Karpas-422 (cell line): ENCODE results near the gene AASDHPPT. TPM values are rescaled to one million over a fixed set of nuclear protein-coding genes. Genes with fewer than 3 reads are reported as not detected.

Source experiments
- DNase-seq: peaks from one replicate; pipeline ENCODE4 v3.0.0-alpha.2; 2015
- H2AFZ ChIP-seq: fragments of 200-600 bp; sonication (generic); 2 replicates; pipeline ENCODE4 v1.6.1; 2014; ENCODE audit warnings: antibody characterized with exemption, low read length, mixed read lengths
- H3K27ac ChIP-seq: fragments of 200-600 bp; sonication (generic); 2 replicates; pipeline ENCODE4 v1.5.1; 2014; ENCODE audit warnings: mild to moderate bottlenecking, low read length, moderate library complexity
- H3K27me3 ChIP-seq: fragments of 200-600 bp; sonication (generic); 2 replicates; pipeline ENCODE4 v1.6.1; 2014; ENCODE audit warnings: low read length, mixed read lengths
- H3K36me3 ChIP-seq: fragments of 200-600 bp; sonication (generic); 2 replicates; pipeline ENCODE4 v1.6.1; 2014; ENCODE audit warnings: low read length, mixed read lengths; ENCODE audit not compliant: insufficient read depth
- H3K4me1 ChIP-seq: fragments of 200-600 bp; sonication (generic); 2 replicates; pipeline ENCODE4 v1.6.1; 2014; ENCODE audit warnings: mild to moderate bottlenecking, low read length, mixed read lengths
- H3K4me2 ChIP-seq: fragments of 200-600 bp; sonication (generic); 2 replicates; pipeline ENCODE4 v1.6.1; 2014; ENCODE audit warnings: low read length, low read depth, mild to moderate bottlenecking; ENCODE audit not compliant: poor library complexity, severe bottlenecking
- H3K4me3 ChIP-seq: fragments of 200-600 bp; sonication (generic); 2 replicates; pipeline ENCODE4 v1.5.1; 2014; ENCODE audit warnings: mild to moderate bottlenecking, antibody characterized with exemption, low read length, mixed read lengths
- H3K79me2 ChIP-seq: fragments of 200-600 bp; sonication (generic); 2 replicates; pipeline ENCODE4 v1.6.1; 2014; ENCODE audit warnings: mild to moderate bottlenecking, low read length, mixed read lengths
- H3K9ac ChIP-seq: fragments of 200-600 bp; sonication (generic); 2 replicates; pipeline ENCODE4 v1.6.0; 2014; ENCODE audit warnings: low read length
- H3K9me2 ChIP-seq: fragments of 200-600 bp; sonication (generic), shearing (Covaris generic); replicated peaks from 2 replicates; pipeline ENCODE4 v1.6.0; 2014; ENCODE audit warnings: mild to moderate bottlenecking, low read length, moderate library complexity; ENCODE audit not compliant: insufficient read depth
- H3K9me3 ChIP-seq: fragments of 300-700, 200-600 bp; sonication (generic); 2 replicates; pipeline ENCODE4 v1.6.1; 2014; ENCODE audit warnings: low read length, mixed read lengths
- H4K20me1 ChIP-seq: fragments of 200-600 bp; sonication (generic); 2 replicates; pipeline ENCODE4 v1.6.1; 2014; ENCODE audit warnings: mild to moderate bottlenecking, antibody characterized with exemption, low read length, low read depth; ENCODE audit not compliant: insufficient read depth
- total RNA-seq: library from RNA; depleted of rRNA; stranded (reverse); fragments of >200 nt; shearing (Covaris generic); gene quantifications from 2 replicates; pipeline ENCODE4 v1.2.3, GENCODE V29; 2014; ENCODE audit warnings: low replicate concordance; rRNA removed

The AASDHPPT gene, protein sequence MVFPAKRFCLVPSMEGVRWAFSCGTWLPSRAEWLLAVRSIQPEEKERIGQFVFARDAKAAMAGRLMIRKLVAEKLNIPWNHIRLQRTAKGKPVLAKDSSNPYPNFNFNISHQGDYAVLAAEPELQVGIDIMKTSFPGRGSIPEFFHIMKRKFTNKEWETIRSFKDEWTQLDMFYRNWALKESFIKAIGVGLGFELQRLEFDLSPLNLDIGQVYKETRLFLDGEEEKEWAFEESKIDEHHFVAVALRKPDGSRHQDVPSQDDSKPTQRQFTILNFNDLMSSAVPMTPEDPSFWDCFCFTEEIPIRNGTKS
- 127 and 222 TPM in 2 replicates for total RNA-seq

DNA sequence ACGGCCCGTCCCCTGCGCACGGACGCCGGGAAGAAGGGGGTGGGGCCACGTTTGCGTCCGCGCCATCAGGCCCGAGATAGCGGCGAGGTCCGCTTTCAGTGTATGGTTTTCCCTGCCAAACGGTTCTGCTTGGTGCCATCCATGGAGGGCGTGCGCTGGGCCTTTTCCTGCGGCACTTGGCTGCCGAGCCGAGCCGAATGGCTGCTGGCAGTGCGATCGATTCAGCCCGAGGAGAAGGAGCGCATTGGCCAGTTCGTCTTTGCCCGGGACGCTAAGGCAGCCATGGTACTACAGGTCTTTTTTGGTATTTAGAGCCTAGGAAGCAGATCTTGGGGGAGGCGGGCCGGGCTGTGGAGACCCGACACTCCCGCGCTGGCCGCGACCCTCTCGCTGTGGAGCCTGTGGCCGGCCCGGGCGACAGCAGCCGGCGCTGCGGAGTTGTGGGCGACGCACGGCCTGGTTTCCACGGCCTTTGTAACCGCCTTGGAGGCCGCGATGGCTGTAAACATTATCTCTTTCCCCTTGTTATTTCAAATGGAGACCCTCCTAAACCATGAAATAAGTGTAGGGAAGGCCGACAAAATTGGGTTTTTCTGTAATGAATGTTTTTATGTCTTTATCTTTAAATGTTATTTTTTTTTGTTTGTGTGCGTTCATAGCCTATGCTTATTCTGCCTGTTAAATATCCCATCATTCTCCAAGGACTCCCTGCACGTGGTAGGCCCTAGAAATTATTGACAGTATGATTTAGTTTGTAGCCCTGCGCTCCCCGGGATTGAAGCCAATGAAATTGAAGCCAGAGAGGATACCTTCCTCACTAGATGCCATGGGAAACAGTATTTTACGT is at the start of gene AASDHPPT:
Gene AASDHPPT (plus strand): TSS at position 54 of the 847 bp plus-strand sequence. CDS start 49 bp downstream, at position 103.
- Histone ChIP-seq H3K4me3 (peak within 1 kb of the TSS; percentile 88), H3K27ac (peak within 1 kb of the TSS; percentile 71), H3K27me3 (no peaks in the 10 kb centered on the region), H3K4me2 (peak within 1 kb of the TSS; percentile 97), H3K9me3 (no peaks in the 10 kb centered on the region), H3K36me3 (peaks cover 34% of the 10 kb centered on the region), H2AFZ (peak within 1 kb of the TSS; percentile 94), H3K4me1 (peaks cover 50% of the 10 kb centered on the region), H3K9ac (peak within 1 kb of the TSS; percentile 93), H3K79me2 (peaks cover 52% of the 10 kb centered on the region), H3K9me2 (no peaks in the 10 kb centered on the region), H4K20me1 (peaks cover 8% of the 10 kb centered on the region; the same call in 1 of the 2 replicates)
- DNase-seq: peak; percentile 84

GRCh38 chr11:106030609-106031008 is 46.9 kb upstream of the AASDHPPT start:
- H2AFZ ChIP-seq: no peak overlapping the region

GRCh38 chr11:106031202-106031810 is 46.2 kb upstream of the AASDHPPT start:
- Histone ChIP-seq H3K4me1 (no peaks in the 10 kb centered on the region), H3K4me2 (no peak overlapping the region), H3K79me2 (no peaks in the 10 kb centered on the region), H3K9me2 (no peaks in the 10 kb centered on the region), H3K27ac (no peak overlapping the region), H4K20me1 (no peaks in the 10 kb centered on the region), H3K27me3 (no peaks in the 10 kb centered on the region; the same call in 1 of the 2 replicates), H2AFZ (no peak overlapping the region), H3K9ac (no peak overlapping the region), H3K36me3 (no peaks in the 10 kb centered on the region), H3K9me3 (no peaks in the 10 kb centered on the region), H3K4me3 (no peak overlapping the region)
- no peak for DNase-seq

More at GRCh38 chr11:106030609-106031008, 46.9 kb upstream of the AASDHPPT start:
- Histone ChIP-seq H3K27me3 (no peaks in the 10 kb centered on the region; the same call in 1 of the 2 replicates), H3K79me2 (no peaks in the 10 kb centered on the region), H3K4me1 (no peaks in the 10 kb centered on the region), H3K9me3 (no peaks in the 10 kb centered on the region), H3K4me3 (no peak overlapping the region), H3K4me2 (no peak overlapping the region), H3K36me3 (no peaks in the 10 kb centered on the region), H3K27ac (no peak overlapping the region), H4K20me1 (no peaks in the 10 kb centered on the region), H3K9ac (no peak overlapping the region), H3K9me2 (no peaks in the 10 kb centered on the region)
- no peak for DNase-seq

- Histone ChIP-seq H3K4me2 (no peak overlapping the region), H4K20me1 (no peaks in the 10 kb centered on the region), H2AFZ (no peak overlapping the region), H3K4me3 (no peak overlapping the region), H3K36me3 (no peaks in the 10 kb centered on the region), H3K9me2 (no peaks in the 10 kb centered on the region), H3K27ac (no peak overlapping the region), H3K4me1 (no peaks in the 10 kb centered on the region), H3K27me3 (no peaks in the 10 kb centered on the region; the same call in 1 of the 2 replicates), H3K9me3 (no peaks in the 10 kb centered on the region), H3K79me2 (no peaks in the 10 kb centered on the region), H3K9ac (no peak overlapping the region)
- DNase-seq: no peak
These were observed 45.5 kb upstream of the AASDHPPT start for GRCh38 chr11:106031936-106032335.

- H3K4me3 ChIP-seq: no peak overlapping the region
- no peak overlapping the region for H3K27ac ChIP-seq
- no peak overlapping the region for H3K4me2 ChIP-seq
- no peaks in the 10 kb centered on the region for H3K79me2 ChIP-seq
- no peaks in the 10 kb centered on the region for H4K20me1 ChIP-seq
- DNase-seq: no peak
- H3K27me3 ChIP-seq: no peaks in the 10 kb centered on the region; the same call in 1 of the 2 replicates
- no peaks in the 10 kb centered on the region for H3K9me2 ChIP-seq
- no peaks in the 10 kb centered on the region for H3K4me1 ChIP-seq
- no peaks in the 10 kb centered on the region for H3K9me3 ChIP-seq
- no peaks in the 10 kb centered on the region for H3K36me3 ChIP-seq
- H3K9ac ChIP-seq: no peak overlapping the region
- H2AFZ ChIP-seq: no peak overlapping the region
These were observed 44.6 kb upstream of the AASDHPPT start for GRCh38 chr11:106032861-106033260.

- H3K79me2 ChIP-seq: no peaks in the 10 kb centered on the region
- no peak overlapping the region for H3K27ac ChIP-seq
- H2AFZ ChIP-seq: no peak overlapping the region
- H4K20me1 ChIP-seq: no peaks in the 10 kb centered on the region
- no peak overlapping the region for H3K4me2 ChIP-seq
- no peaks in the 10 kb centered on the region for H3K36me3 ChIP-seq
- no peaks in the 10 kb centered on the region for H3K9me3 ChIP-seq
- no peak overlapping the region for H3K9ac ChIP-seq
- H3K27me3 ChIP-seq: no peaks in the 10 kb centered on the region; the same call in 1 of the 2 replicates
- no peaks in the 10 kb centered on the region for H3K9me2 ChIP-seq
- peaks cover 4% of the 10 kb centered on the region for H3K4me1 ChIP-seq
- DNase-seq: no peak
- no peak overlapping the region for H3K4me3 ChIP-seq
These were observed 33.9 kb upstream of the AASDHPPT start for GRCh38 chr11:106043540-106043939.

DNA sequence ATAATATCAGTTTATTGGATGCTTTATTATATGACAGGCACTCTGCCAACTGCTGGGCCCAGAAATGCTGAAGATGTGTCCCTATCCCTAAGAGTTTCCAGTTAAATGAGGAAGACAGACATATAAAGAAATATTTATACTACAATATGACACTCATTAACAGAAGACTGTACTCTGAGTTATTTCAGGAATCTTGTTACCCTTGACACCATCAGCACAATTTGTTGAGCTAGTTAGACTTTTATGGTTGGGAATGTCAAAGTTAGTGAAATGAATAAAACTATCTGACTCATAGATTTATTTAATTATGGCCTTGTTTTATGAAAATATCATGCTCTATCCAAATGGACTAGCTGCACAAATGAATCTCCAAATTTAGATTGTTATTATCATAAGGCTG is 29.8 kb upstream of the AASDHPPT start:
- no peak overlapping the region for H3K9ac ChIP-seq
- no peaks in the 10 kb centered on the region; the same call in 1 of the 2 replicates for H3K27me3 ChIP-seq
- DNase-seq: no peak
- no peaks in the 10 kb centered on the region for H3K36me3 ChIP-seq
- H3K79me2 ChIP-seq: no peaks in the 10 kb centered on the region
- H3K4me2 ChIP-seq: no peak overlapping the region
- no peaks in the 10 kb centered on the region for H3K9me2 ChIP-seq
- no peak overlapping the region for H3K4me3 ChIP-seq
- no peaks in the 10 kb centered on the region for H3K4me1 ChIP-seq
- H2AFZ ChIP-seq: no peak overlapping the region
- no peaks in the 10 kb centered on the region for H4K20me1 ChIP-seq
- H3K9me3 ChIP-seq: no peaks in the 10 kb centered on the region
- no peak overlapping the region for H3K27ac ChIP-seq
